ENCODE results near the gene PRRC1.

DNA sequence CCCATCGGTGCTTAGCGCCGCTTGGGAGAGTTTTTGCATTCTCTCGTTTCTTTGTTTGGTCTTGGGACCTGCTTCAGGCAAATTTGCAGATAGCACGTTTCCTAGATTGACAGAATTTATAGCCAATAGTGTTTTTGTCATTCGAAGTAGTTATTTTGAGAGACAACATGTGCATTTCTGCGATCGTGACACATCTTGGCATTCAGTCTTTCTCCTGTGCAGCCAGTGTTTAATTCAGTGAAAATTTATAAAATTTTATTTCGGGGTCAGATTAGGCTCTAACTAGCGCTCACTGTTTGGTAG is 830 bp downstream of the PRRC1 start:
- TF ChIP-seq, protein P1, sequence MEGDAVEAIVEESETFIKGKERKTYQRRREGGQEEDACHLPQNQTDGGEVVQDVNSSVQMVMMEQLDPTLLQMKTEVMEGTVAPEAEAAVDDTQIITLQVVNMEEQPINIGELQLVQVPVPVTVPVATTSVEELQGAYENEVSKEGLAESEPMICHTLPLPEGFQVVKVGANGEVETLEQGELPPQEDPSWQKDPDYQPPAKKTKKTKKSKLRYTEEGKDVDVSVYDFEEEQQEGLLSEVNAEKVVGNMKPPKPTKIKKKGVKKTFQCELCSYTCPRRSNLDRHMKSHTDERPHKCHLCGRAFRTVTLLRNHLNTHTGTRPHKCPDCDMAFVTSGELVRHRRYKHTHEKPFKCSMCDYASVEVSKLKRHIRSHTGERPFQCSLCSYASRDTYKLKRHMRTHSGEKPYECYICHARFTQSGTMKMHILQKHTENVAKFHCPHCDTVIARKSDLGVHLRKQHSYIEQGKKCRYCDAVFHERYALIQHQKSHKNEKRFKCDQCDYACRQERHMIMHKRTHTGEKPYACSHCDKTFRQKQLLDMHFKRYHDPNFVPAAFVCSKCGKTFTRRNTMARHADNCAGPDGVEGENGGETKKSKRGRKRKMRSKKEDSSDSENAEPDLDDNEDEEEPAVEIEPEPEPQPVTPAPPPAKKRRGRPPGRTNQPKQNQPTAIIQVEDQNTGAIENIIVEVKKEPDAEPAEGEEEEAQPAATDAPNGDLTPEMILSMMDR (IDR thresholded peaks at IDR 0.05), result no peak
- no peak for TF ChIP-seq POLR2A (IDR thresholded peaks at IDR 0.05)

Data from body of pancreas (tissue), 4 donors.